Measurements from ENCODE around the gene CNIH1.
"Not testable (repeated sequence)": the region's sequence is repeated elsewhere in the genome, so short reads cannot be mapped to it uniquely, and the experiment has no call there.

The CNIH1 gene

DNA sequence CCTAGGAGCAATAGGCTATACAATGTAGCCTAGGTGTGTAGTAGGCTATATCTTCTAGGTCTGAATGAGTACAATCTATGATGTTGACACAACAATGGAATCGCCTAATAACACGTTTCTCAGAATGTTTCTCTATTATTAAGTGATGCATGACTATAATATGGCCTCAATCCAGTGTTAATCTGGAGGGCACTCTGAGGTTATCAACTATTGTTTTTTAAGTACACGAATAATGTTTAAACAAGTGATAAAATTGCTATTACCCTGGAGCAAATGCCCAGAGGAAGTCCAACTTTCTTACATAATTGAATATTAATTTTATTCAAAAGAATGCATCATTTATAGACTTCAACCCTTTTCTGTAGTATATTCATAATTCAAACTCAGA, 16.4 kb upstream of the CNIH1 start:
- H3K36me3 ChIP-seq (ENCODE audit: control insufficient read depth in 4 of 4, insufficient read depth in 4 of 4, low read length in 3 of 4): no peaks in the 10 kb centered on the region
- no peaks in the 10 kb centered on the region for H3K27me3 ChIP-seq (replicated peaks in 2 of 5; ENCODE audit: control insufficient read depth in 4 of 5, insufficient read depth in 5 of 5, low read length in 4 of 5)
- H3K4me3 ChIP-seq (ENCODE audit: control insufficient read depth in 1 of 7, extremely low read depth in 1 of 7, insufficient read depth in 4 of 7, low read depth in 2 of 7, low read length in 6 of 7): no peak overlapping the region
- ChIA-PET CTCF (interaction anchor here (0.6 to 1.4 kb wide), 3 partner anchors 14 to 949 kb away, joined by 3 to 4 read pairs (median 3); no protein-coding TSS in a partner anchor), POLR2A (no interaction called here)
- no CpG with 5 or more reads among the region's 3 CpGs for WGBS (ENCODE audit: insufficient coverage)
- no peak for DNase-seq
- peaks cover 0 to 6% (median 0%) of the 10 kb centered on the region in 5 experiments for H3K9me3 ChIP-seq (ENCODE audit: control extremely low read depth in 1 of 5, control insufficient read depth in 4 of 5, insufficient read depth in 2 of 5, low read depth in 1 of 5, low read length in 4 of 5)
- no peaks in the 10 kb centered on the region for H3K4me1 ChIP-seq (ENCODE audit: control extremely low read depth in 1 of 4, control insufficient read depth in 4 of 4, insufficient read depth in 4 of 4, low read length in 3 of 4)
- no peak overlapping the region for H3K27ac ChIP-seq (ENCODE audit: insufficient read depth in 1 of 2, low read depth in 1 of 2, low read length in 2 of 2, poor library complexity in 1 of 2, severe bottlenecking in 2 of 2)

- H3K27ac ChIP-seq (ENCODE audit: insufficient read depth in 1 of 2, low read depth in 1 of 2, low read length in 2 of 2, poor library complexity in 1 of 2, severe bottlenecking in 2 of 2); H3K4me1 ChIP-seq (ENCODE audit: control extremely low read depth in 1 of 4, control insufficient read depth in 4 of 4, insufficient read depth in 4 of 4, low read length in 3 of 4); H3K4me3 ChIP-seq (ENCODE audit: control insufficient read depth in 1 of 7, extremely low read depth in 1 of 7, insufficient read depth in 4 of 7, low read depth in 2 of 7, low read length in 6 of 7); H3K36me3 ChIP-seq (ENCODE audit: control insufficient read depth in 4 of 4, insufficient read depth in 4 of 4, low read length in 3 of 4); H3K27me3 ChIP-seq (replicated peaks in 2 of 5; ENCODE audit: control insufficient read depth in 4 of 5, insufficient read depth in 5 of 5, low read length in 4 of 5); H3K9me3 ChIP-seq (ENCODE audit: control extremely low read depth in 1 of 5, control insufficient read depth in 4 of 5, insufficient read depth in 2 of 5, low read depth in 1 of 5, low read length in 4 of 5); POLR2A ChIA-PET; DNase-seq: not testable (repeated sequence)
- CTCF ChIA-PET: interaction anchor here (0.6 to 1.4 kb wide), 5 partner anchors 9 to 950 kb away, joined by 3 to 4 read pairs (median 3); no protein-coding TSS in a partner anchor
- no CpG with 5 or more reads among the region's 1 CpG for WGBS (ENCODE audit: insufficient coverage)
Observed at GRCh38 chr14:54456820-54457608, 15.8 kb upstream of the CNIH1 start.

DNA sequence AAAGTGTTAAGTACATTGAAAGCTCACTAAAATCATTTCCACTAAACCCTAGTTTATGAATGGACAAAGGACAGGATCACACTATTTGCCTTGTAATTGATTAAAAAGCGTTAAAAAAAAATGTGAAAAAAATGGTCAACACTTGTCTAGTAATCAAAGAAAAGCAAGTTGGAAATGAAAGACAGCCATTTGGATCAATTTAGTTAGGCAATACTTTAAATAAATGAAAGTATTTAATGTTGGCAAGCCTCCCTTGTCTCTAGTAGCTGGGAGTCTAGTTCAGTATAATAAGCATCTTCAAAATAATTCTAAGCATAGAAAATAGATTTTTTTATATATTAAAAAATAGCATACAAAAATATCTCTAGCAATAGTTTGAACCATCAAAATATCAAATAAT, 14.2 kb upstream of the CNIH1 start:
- ChIA-PET POLR2A (no interaction called here), CTCF (no interaction called here)
- H3K9me3 ChIP-seq (ENCODE audit: control extremely low read depth in 1 of 5, control insufficient read depth in 4 of 5, insufficient read depth in 2 of 5, low read depth in 1 of 5, low read length in 4 of 5): peaks cover 0 to 6% (median 0%) of the 10 kb centered on the region in 5 experiments
- 88% methylated on average over 1 of the region's 1 CpG for WGBS (ENCODE audit: insufficient coverage)
- DNase-seq: no peak
- no peaks in the 10 kb centered on the region for H3K36me3 ChIP-seq (ENCODE audit: control insufficient read depth in 4 of 4, insufficient read depth in 4 of 4, low read length in 3 of 4)
- H3K27me3 ChIP-seq (replicated peaks in 2 of 5; ENCODE audit: control insufficient read depth in 4 of 5, insufficient read depth in 5 of 5, low read length in 4 of 5): no peaks in the 10 kb centered on the region
- no peak overlapping the region for H3K27ac ChIP-seq (ENCODE audit: insufficient read depth in 1 of 2, low read depth in 1 of 2, low read length in 2 of 2, poor library complexity in 1 of 2, severe bottlenecking in 2 of 2)
- peaks cover 0 to 3% (median 0%) of the 10 kb centered on the region in 4 experiments for H3K4me1 ChIP-seq (ENCODE audit: control extremely low read depth in 1 of 4, control insufficient read depth in 4 of 4, insufficient read depth in 4 of 4, low read length in 3 of 4)
- H3K4me3 ChIP-seq (ENCODE audit: control insufficient read depth in 1 of 7, extremely low read depth in 1 of 7, insufficient read depth in 4 of 7, low read depth in 2 of 7, low read length in 6 of 7): no peak overlapping the region

GRCh38 chr14:54453990-54454389, 12.8 kb upstream of the CNIH1 start:
- H3K27me3 ChIP-seq (replicated peaks in 2 of 5; ENCODE audit: control insufficient read depth in 4 of 5, insufficient read depth in 5 of 5, low read length in 4 of 5); H3K4me1 ChIP-seq (ENCODE audit: control extremely low read depth in 1 of 4, control insufficient read depth in 4 of 4, insufficient read depth in 4 of 4, low read length in 3 of 4); POLR2A ChIA-PET; CTCF ChIA-PET; H3K4me3 ChIP-seq (ENCODE audit: control insufficient read depth in 1 of 7, extremely low read depth in 1 of 7, insufficient read depth in 4 of 7, low read depth in 2 of 7, low read length in 6 of 7); H3K27ac ChIP-seq (ENCODE audit: insufficient read depth in 1 of 2, low read depth in 1 of 2, low read length in 2 of 2, poor library complexity in 1 of 2, severe bottlenecking in 2 of 2); H3K36me3 ChIP-seq (ENCODE audit: control insufficient read depth in 4 of 4, insufficient read depth in 4 of 4, low read length in 3 of 4); H3K9me3 ChIP-seq (ENCODE audit: control extremely low read depth in 1 of 5, control insufficient read depth in 4 of 5, insufficient read depth in 2 of 5, low read depth in 1 of 5, low read length in 4 of 5); DNase-seq: not testable (repeated sequence)
- WGBS (ENCODE audit: insufficient coverage): 96% methylated on average over 4 of the region's 5 CpGs

- POLR2A ChIA-PET: no interaction called here
- Histone ChIP-seq H3K27me3 (replicated peaks in 2 of 5; ENCODE audit: control insufficient read depth in 4 of 5, insufficient read depth in 5 of 5, low read length in 4 of 5) (peaks cover 0 to 2% (median 0%) of the 10 kb centered on the region in 5 experiments), H3K4me3 (ENCODE audit: control insufficient read depth in 1 of 7, extremely low read depth in 1 of 7, insufficient read depth in 4 of 7, low read depth in 2 of 7, low read length in 6 of 7) (no peak overlapping the region), H3K9me3 (ENCODE audit: control extremely low read depth in 1 of 5, control insufficient read depth in 4 of 5, insufficient read depth in 2 of 5, low read depth in 1 of 5, low read length in 4 of 5) (no peaks in the 10 kb centered on the region), H3K36me3 (ENCODE audit: control insufficient read depth in 4 of 4, insufficient read depth in 4 of 4, low read length in 3 of 4) (no peaks in the 10 kb centered on the region), H3K4me1 (ENCODE audit: control extremely low read depth in 1 of 4, control insufficient read depth in 4 of 4, insufficient read depth in 4 of 4, low read length in 3 of 4) (peaks cover 0 to 3% (median 0%) of the 10 kb centered on the region in 4 experiments), H3K27ac (ENCODE audit: insufficient read depth in 1 of 2, low read depth in 1 of 2, low read length in 2 of 2, poor library complexity in 1 of 2, severe bottlenecking in 2 of 2) (no peak overlapping the region)
- no peak for DNase-seq
- 100% methylated on average over 2 of the region's 3 CpGs for WGBS (ENCODE audit: insufficient coverage)
- CTCF ChIA-PET: no interaction called here
Observed at GRCh38 chr14:54453252-54453651, 12.1 kb upstream of the CNIH1 start.

DNA sequence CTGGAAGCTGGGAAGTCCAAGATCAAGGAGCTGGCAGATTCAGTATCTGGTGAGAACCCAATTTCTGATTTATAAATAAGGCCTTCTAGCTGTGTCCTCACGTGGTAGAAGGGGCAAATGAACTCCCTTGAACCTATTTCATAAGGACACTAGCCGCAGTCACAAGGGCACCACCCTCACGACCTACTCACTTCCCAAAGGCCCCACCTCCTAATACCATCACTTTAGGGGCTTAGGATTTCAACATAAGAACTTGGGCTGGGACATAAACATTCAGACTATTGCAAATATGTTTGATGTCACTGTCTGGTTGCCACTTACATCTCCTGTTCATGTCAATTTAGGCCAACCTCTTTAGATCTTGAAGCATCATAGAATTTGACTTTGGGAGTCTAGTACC, 10.8 kb upstream of the CNIH1 start:
- POLR2A ChIA-PET: interaction anchor here (0.6 kb wide), 1 partner anchor 1739 kb away, joined by 8 read pairs; no protein-coding TSS in a partner anchor
- peaks cover 0 to 2% (median 0%) of the 10 kb centered on the region in 5 experiments for H3K27me3 ChIP-seq (replicated peaks in 2 of 5; ENCODE audit: control insufficient read depth in 4 of 5, insufficient read depth in 5 of 5, low read length in 4 of 5)
- WGBS (ENCODE audit: insufficient coverage): 100% methylated on average over 1 of the region's 3 CpGs
- DNase-seq: no peak
- peaks cover 0 to 5% (median 0%) of the 10 kb centered on the region in 4 experiments for H3K4me1 ChIP-seq (ENCODE audit: control extremely low read depth in 1 of 4, control insufficient read depth in 4 of 4, insufficient read depth in 4 of 4, low read length in 3 of 4)
- H3K4me3 ChIP-seq (ENCODE audit: control insufficient read depth in 1 of 7, extremely low read depth in 1 of 7, insufficient read depth in 4 of 7, low read depth in 2 of 7, low read length in 6 of 7): no peak overlapping the region
- CTCF ChIA-PET: interaction anchor here (0.6 to 1.2 kb wide), 3 partner anchors 36 to 994 kb away, joined by 3 read pairs; no protein-coding TSS in a partner anchor
- H3K9me3 ChIP-seq (ENCODE audit: control extremely low read depth in 1 of 5, control insufficient read depth in 4 of 5, insufficient read depth in 2 of 5, low read depth in 1 of 5, low read length in 4 of 5): no peaks in the 10 kb centered on the region
- H3K36me3 ChIP-seq (ENCODE audit: control insufficient read depth in 4 of 4, insufficient read depth in 4 of 4, low read length in 3 of 4): no peaks in the 10 kb centered on the region
- H3K27ac ChIP-seq (ENCODE audit: insufficient read depth in 1 of 2, low read depth in 1 of 2, low read length in 2 of 2, poor library complexity in 1 of 2, severe bottlenecking in 2 of 2): no peak overlapping the region

DNA sequence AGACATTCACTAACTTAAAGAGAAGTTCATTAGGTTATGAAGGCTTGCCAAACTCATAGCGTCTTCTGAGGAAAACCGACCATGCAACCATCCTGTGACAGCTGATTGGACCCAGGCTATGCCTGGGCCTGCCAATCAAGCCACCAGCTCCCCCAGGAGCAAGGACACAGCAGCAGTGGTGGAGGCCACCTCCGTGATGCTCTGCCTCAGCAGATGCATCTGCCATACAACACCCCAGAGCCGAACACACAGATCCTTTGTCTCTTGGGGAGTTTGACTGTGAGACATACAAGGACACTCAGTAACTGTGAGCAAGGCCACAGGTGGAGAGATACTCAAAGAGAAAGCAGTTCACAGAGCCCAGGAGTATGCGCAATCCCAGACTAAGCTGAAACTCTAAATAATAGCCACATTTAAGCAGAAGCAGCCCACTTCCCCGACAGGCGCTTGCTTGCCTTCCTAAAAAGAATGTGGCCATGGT, 10.0 kb upstream of the CNIH1 start:
- 96% methylated on average over 7 of the region's 7 CpGs for WGBS (ENCODE audit: insufficient coverage)
- POLR2A ChIA-PET: no interaction called here
- CTCF ChIA-PET: interaction anchor here (0.9 to 1.2 kb wide), 3 partner anchors 20 to 438 kb away, joined by 3 read pairs; no protein-coding TSS in a partner anchor

More for the DNA sequence above, 10.0 kb upstream of the CNIH1 start:
- no peak for DNase-seq
- peaks cover 0 to 5% (median 2%) of the 10 kb centered on the region in 5 experiments for H3K27me3 ChIP-seq (replicated peaks in 2 of 5; ENCODE audit: control insufficient read depth in 4 of 5, insufficient read depth in 5 of 5, low read length in 4 of 5)
- H3K4me3 ChIP-seq (ENCODE audit: control insufficient read depth in 1 of 7, extremely low read depth in 1 of 7, insufficient read depth in 4 of 7, low read depth in 2 of 7, low read length in 6 of 7): no peak overlapping the region
- no peaks in the 10 kb centered on the region for H3K36me3 ChIP-seq (ENCODE audit: control insufficient read depth in 4 of 4, insufficient read depth in 4 of 4, low read length in 3 of 4)
- no peak overlapping the region for H3K27ac ChIP-seq (ENCODE audit: insufficient read depth in 1 of 2, low read depth in 1 of 2, low read length in 2 of 2, poor library complexity in 1 of 2, severe bottlenecking in 2 of 2)
- H3K9me3 ChIP-seq (ENCODE audit: control extremely low read depth in 1 of 5, control insufficient read depth in 4 of 5, insufficient read depth in 2 of 5, low read depth in 1 of 5, low read length in 4 of 5): no peaks in the 10 kb centered on the region
- peaks cover 0 to 11% (median 2%) of the 10 kb centered on the region in 4 experiments for H3K4me1 ChIP-seq (ENCODE audit: control extremely low read depth in 1 of 4, control insufficient read depth in 4 of 4, insufficient read depth in 4 of 4, low read length in 3 of 4)

Measured in common myeloid progenitor, CD34-positive (primary cell).